Amniotic epithelial cell (primary cell): ENCODE data around the gene LRPAP1.
"Not testable (repeated sequence)": the region's sequence is repeated elsewhere in the genome, so short reads cannot be mapped to it uniquely, and the experiment has no call there.

Source experiments
- DNase-seq: peaks from one replicate; pipeline ENCODE4 v3.0.0-alpha.2; 2010; ENCODE audit warnings: low read depth

The LRPAP1 gene

DNA sequence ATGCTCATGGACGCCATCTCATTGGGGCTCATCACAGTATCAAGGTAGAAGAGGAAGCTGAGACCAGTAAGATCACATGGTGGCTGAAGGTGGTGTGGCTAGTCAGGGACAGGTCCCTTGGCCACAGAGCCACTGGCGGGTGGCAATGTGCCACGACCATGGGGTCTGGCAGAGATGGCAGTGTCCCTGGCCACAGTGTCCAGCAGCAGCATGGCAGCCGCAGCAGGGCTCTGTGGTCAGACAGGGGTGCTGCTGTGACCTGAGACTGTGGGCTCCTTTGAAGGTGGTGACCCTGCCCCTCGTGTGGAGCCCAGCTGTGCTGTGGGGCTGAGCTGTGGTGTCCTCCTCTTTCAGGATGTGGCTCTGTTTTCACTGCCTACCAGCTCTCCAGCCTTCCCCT, 71.3 kb downstream of the LRPAP1 start:
- DNase-seq, result no peak

GRCh38 chr4:3459156-3459555, 73.1 kb downstream of the LRPAP1 start:
- not testable (repeated sequence) for DNase-seq

GRCh38 chr4:3458371-3458770, 73.9 kb downstream of the LRPAP1 start:
- DNase-seq, result no peak

- not testable (repeated sequence) for DNase-seq
These were observed 76.6 kb downstream of the LRPAP1 start for GRCh38 chr4:3455596-3455995.
